Stomach smooth muscle (tissue), 2 donors: ENCODE results near the gene MCHR1.
A peak's percentile ranks its signal among the peaks of the same experiment; 100 is the strongest.

Experiments used
- H3K27ac ChIP-seq: one replicate; pipeline ENCODE4 v1.7.0; 2013; ENCODE audit warnings: mild to moderate bottlenecking, low read length, inconsistent platforms
- H3K27me3 ChIP-seq, 2 donors: one replicate each; pipeline ENCODE4 v1.7.0; 2013; ENCODE audit warnings: low read length in 2 of 2; ENCODE audit not compliant: insufficient read depth in 2 of 2, control insufficient read depth in 1 of 2
- H3K36me3 ChIP-seq, 2 donors: one replicate each; pipeline ENCODE4 v1.7.0; 2013; ENCODE audit warnings: low read length in 2 of 2; ENCODE audit not compliant: control insufficient read depth in 2 of 2, insufficient read depth in 2 of 2
- H3K4me1 ChIP-seq: one replicate; pipeline ENCODE4 v1.7.0; 2013; ENCODE audit warnings: low read length; ENCODE audit not compliant: control insufficient read depth, insufficient read depth
- H3K4me3 ChIP-seq, 2 donors: one replicate each; pipeline ENCODE4 v1.7.0; 2013; ENCODE audit warnings: low read length in 2 of 2
- H3K9ac ChIP-seq, 2 donors: one replicate each; pipeline ENCODE4 v1.7.0; 2013; ENCODE audit warnings: low read length in 2 of 2, mild to moderate bottlenecking in 1 of 2
- H3K9me3 ChIP-seq, 2 donors: one replicate each; pipeline ENCODE4 v1.7.0; 2013; ENCODE audit warnings: low read length in 2 of 2; ENCODE audit not compliant: control insufficient read depth in 2 of 2
- donor health status: healthy.
- donor health status: Pancreatic carcinoma.

The MCHR1 gene

DNA sequence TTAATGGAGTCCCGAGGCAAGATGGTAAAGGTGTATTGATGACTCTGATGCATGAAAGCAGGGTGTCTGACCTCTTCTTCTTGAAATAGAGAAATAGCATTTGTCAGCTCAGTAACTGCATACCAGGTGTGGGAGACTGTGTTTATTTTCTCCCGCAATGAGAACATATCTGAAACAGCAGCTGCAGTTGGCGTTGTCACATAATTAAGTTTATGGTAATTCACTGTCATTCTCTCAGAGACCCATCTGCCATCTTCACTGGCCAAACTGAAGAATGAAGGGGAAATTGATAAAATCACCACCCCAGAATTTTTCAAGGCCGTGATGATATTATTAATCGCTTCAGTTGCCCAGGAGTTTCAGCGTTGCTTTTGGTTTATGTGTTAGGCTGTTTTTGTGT, 20.1 kb upstream of the MCHR1 start:
- Histone ChIP-seq H3K36me3 (no peaks in the 10 kb centered on the region), H3K27ac (no peak overlapping the region), H3K4me3 (no peak overlapping the region), H3K9me3 (no peaks in the 10 kb centered on the region), H3K27me3 (no peaks in the 10 kb centered on the region), H3K4me1 (peaks cover 10% of the 10 kb centered on the region), H3K9ac (no peak overlapping the region)

- Histone ChIP-seq H3K4me1 (peaks cover 8% of the 10 kb centered on the region), H3K4me3 (no peak overlapping the region), H3K36me3 (no peaks in the 10 kb centered on the region), H3K9ac (no peak overlapping the region), H3K27ac (no peak overlapping the region), H3K27me3 (no peaks in the 10 kb centered on the region), H3K9me3 (no peaks in the 10 kb centered on the region)
Measured at GRCh38 chr22:40660730-40661129, 18.6 kb upstream of the MCHR1 start.

- H3K27ac ChIP-seq = no peak overlapping the region
- H3K4me3 ChIP-seq = no peak overlapping the region
- H3K36me3 ChIP-seq = no peaks in the 10 kb centered on the region
- H3K4me1 ChIP-seq = peaks cover 11% of the 10 kb centered on the region
- no peaks in the 10 kb centered on the region for H3K9me3 ChIP-seq
- H3K9ac ChIP-seq = no peak overlapping the region
- no peaks in the 10 kb centered on the region for H3K27me3 ChIP-seq
Measured at GRCh38 chr22:40661671-40662070, 17.6 kb upstream of the MCHR1 start.

DNA sequence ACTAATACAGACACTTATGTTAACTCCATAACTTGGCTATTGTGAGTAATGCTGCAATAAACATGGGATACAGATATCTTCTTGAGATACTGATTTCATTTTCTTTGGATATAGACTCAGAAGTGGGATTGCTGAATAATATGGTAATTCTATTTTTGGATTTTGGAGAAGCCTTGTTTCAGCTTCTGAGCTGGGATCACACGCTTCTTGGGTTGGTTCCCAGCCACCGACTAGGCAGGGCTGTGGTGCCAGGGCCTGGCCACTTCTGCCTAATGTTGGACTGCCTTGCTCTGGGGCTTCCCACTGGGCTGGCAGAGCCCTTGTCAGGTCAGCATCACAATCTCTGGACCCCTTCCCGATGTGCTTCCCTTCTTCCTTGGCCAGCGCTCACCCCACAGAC, 14.0 kb upstream of the MCHR1 start:
- Histone ChIP-seq H3K4me3 (no peak overlapping the region), H3K27ac (peak overlapping the region; percentile 41), H3K9ac (no peak overlapping the region), H3K27me3 (no peaks in the 10 kb centered on the region), H3K9me3 (no peaks in the 10 kb centered on the region), H3K4me1 (peaks cover 11% of the 10 kb centered on the region), H3K36me3 (no peaks in the 10 kb centered on the region)

DNA sequence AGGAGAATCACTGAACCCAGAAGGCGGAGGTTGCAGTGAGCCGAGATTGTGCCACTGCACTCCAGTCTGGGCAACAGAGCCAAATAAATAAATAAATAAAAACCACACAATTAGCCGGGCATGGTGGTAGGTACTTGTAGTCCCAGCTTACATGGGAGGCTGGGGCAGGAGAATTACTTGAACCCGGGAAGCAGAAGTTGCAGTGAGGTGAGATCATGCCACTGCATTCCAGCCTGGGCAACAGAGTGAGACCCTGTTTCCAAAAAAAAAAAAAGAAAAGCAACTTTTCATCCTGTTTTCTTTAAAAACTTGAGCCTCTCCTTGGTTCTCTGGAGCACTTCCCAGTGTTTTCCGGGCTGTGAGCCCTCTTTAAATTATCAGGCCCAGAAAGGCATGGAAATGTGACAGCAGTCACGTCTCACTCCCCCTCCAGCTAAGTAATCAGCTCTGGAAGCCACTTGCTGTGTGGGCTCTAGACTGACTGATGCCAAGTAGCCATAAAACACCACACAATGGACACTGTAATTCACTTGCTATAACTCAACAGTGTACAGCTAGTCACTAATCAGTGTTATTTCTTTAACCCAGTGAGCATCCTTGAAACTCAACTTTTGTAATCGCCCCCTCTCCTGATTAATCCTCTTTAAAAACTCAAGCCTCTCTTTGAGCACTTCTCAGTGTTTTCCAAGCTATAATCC, 13.0 kb upstream of the MCHR1 start:
- Histone ChIP-seq H3K27ac (no peak overlapping the region), H3K9ac (no peak overlapping the region), H3K27me3 (no peaks in the 10 kb centered on the region), H3K4me1 (peaks cover 11% of the 10 kb centered on the region), H3K9me3 (no peaks in the 10 kb centered on the region), H3K36me3 (no peaks in the 10 kb centered on the region), H3K4me3 (no peak overlapping the region)

DNA sequence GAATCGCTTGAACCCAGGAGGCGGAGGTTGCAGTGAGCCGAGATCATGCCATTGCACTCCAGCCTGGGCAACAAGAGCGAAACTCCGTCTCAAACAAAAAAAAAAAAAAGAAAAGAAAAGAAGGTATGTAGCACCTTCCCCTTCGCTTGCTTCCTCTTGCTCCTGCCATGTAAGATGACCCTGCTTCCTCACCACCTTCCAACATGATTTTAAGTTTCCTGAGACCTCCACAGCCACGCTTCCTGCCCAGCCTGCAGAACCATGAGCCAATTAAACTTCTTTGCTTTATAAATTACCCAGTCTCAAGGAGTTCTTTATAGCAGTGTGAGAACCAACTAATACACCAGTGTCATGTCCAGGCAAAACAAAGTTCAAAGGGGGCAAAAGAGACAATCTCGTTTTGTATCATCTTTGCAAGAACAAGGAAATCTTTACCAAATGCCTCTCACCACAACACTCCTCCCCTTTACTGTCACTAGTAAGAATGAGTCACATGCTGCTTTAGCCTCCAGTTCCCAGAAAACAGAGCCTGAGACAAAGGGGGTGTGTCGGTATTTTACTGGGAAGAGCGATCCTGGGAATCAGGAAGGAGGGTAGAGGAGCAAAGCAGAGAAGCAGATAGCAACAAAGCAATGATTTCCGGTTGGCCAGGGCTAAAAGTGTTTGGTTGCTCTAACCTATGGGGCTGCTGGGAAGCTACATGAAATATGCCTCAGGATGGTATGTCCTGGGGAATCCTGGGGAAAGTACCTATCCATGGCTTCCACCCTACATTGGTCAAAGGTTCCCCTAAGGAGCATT, 10.5 kb upstream of the MCHR1 start:
- Histone ChIP-seq H3K27ac (no peak overlapping the region), H3K4me1 (peaks cover 11% of the 10 kb centered on the region), H3K4me3 (no peak overlapping the region), H3K9me3 (no peaks in the 10 kb centered on the region), H3K36me3 (no peaks in the 10 kb centered on the region), H3K27me3 (no peaks in the 10 kb centered on the region), H3K9ac (no peak overlapping the region)

GRCh38 chr22:40670058-40670457, 9.2 kb upstream of the MCHR1 start:
- peaks cover 7% of the 10 kb centered on the region for H3K4me1 ChIP-seq
- H3K27ac ChIP-seq = no peak overlapping the region
- H3K9ac ChIP-seq = no peak overlapping the region
- H3K36me3 ChIP-seq = no peaks in the 10 kb centered on the region
- H3K4me3 ChIP-seq = no peak overlapping the region
- no peaks in the 10 kb centered on the region for H3K9me3 ChIP-seq
- H3K27me3 ChIP-seq = no peaks in the 10 kb centered on the region

DNA sequence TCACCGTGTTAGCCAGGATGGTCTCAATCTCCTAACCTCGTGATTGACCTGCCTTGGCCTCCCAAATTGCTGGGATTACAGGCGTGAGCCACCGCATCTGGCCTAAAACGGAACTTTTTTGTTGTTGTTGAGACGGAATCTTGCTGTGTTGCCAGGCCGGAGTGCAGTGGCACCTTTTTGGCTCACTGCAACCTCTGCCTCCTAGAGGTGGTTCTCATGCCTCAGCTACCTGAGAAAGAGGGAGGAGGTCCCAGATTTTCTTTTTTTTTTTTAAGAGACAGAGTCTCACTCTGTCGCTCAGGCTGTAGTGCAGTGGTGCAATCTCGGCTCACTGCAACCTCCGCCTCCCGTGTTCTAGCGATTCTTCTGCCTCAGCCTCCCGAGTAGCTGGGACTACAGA, 7.9 kb upstream of the MCHR1 start:
- Histone ChIP-seq H3K27me3 (no peaks in the 10 kb centered on the region), H3K4me1 (peaks cover 1% of the 10 kb centered on the region), H3K36me3 (no peaks in the 10 kb centered on the region), H3K4me3 (no peak overlapping the region), H3K27ac (no peak overlapping the region), H3K9me3 (no peaks in the 10 kb centered on the region), H3K9ac (no peak overlapping the region)

DNA sequence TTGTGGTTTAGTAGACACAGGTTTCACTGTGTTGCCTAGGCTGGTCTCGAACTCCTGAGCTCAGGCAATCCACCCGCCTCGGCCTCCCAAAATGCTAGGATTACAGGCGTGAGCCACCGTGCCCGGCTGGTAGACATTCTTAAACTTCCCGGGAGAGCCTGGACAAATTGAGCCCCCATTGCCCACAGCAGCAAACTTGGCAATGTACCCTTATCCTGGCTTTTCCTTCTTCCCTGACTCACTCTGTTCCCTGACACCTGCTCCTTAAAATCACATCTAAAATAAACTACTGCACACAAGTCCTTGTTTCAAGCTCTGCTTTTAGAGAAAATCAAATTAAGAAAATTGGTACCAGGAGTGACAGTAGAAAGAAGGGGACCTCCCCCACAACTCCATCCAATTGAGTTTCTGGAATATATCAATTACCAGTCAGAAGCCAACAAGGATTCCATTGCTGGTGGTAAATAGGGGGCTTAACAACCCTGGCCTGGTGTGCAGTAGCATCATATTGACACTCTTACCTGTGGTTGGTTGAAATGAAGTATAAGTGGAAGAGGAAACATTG, 7.4 kb upstream of the MCHR1 start:
- Histone ChIP-seq H3K9me3 (no peaks in the 10 kb centered on the region), H3K27me3 (no peaks in the 10 kb centered on the region), H3K9ac (no peak overlapping the region), H3K4me1 (no peaks in the 10 kb centered on the region), H3K27ac (no peak overlapping the region), H3K36me3 (no peaks in the 10 kb centered on the region), H3K4me3 (no peak overlapping the region)

- no peaks in the 10 kb centered on the region for H3K4me1 ChIP-seq
- H3K4me3 ChIP-seq = no peak overlapping the region
- H3K27ac ChIP-seq = no peak overlapping the region
- no peak overlapping the region for H3K9ac ChIP-seq
- peaks cover 0 to 2% of the 10 kb centered on the region in 2 donors for H3K27me3 ChIP-seq
- H3K9me3 ChIP-seq = no peaks in the 10 kb centered on the region
- no peaks in the 10 kb centered on the region for H3K36me3 ChIP-seq
Measured at GRCh38 chr22:40673017-40673416, 6.3 kb upstream of the MCHR1 start.

- H3K36me3 ChIP-seq = no peaks in the 10 kb centered on the region
- H3K4me3 ChIP-seq = no peak overlapping the region
- no peaks in the 10 kb centered on the region for H3K9me3 ChIP-seq
- no peak overlapping the region for H3K27ac ChIP-seq
- H3K9ac ChIP-seq = no peak overlapping the region
- peaks cover 4% of the 10 kb centered on the region for H3K4me1 ChIP-seq
- H3K27me3 ChIP-seq = peaks cover 8% of the 10 kb centered on the region in 2 donors
Measured at GRCh38 chr22:40674274-40674673, 5.0 kb upstream of the MCHR1 start.
